ENCODE measurements around the gene BAHCC1.

Gene BAHCC1

GRCh38 chr17:81480140-81481072 lies 85.1 kb downstream of the BAHCC1 start:
- DNase-seq (ENCODE audit: low spot score): no peak

GRCh38 chr17:81481073-81481799 lies 86.0 kb downstream of the BAHCC1 start:
- peak; percentile 65 for DNase-seq (ENCODE audit: low spot score)

- no peak for DNase-seq (ENCODE audit: low spot score)
Measured at GRCh38 chr17:81481815-81482505, 86.7 kb downstream of the BAHCC1 start.

GRCh38 chr17:81482673-81483072 lies 87.4 kb downstream of the BAHCC1 start:
- no peak for DNase-seq (ENCODE audit: low spot score)

GRCh38 chr17:81483085-81483861 lies 88.0 kb downstream of the BAHCC1 start:
- peak; percentile 56 for DNase-seq (ENCODE audit: low spot score)

GRCh38 chr17:81483862-81484194 lies 88.6 kb downstream of the BAHCC1 start:
- no peak for DNase-seq (ENCODE audit: low spot score)

GRCh38 chr17:81484195-81484979 lies 89.1 kb downstream of the BAHCC1 start:
- DNase-seq (ENCODE audit: low spot score): peak; percentile 81

- peak; percentile 83 for DNase-seq (ENCODE audit: low spot score)
Measured at GRCh38 chr17:81486199-81486810, 91.0 kb downstream of the BAHCC1 start.

- DNase-seq (ENCODE audit: low spot score): no peak
Measured at GRCh38 chr17:81487089-81487486, 91.8 kb downstream of the BAHCC1 start.

GRCh38 chr17:81487487-81488275 lies 92.4 kb downstream of the BAHCC1 start:
- no peak for DNase-seq (ENCODE audit: low spot score)

- DNase-seq (ENCODE audit: low spot score): no peak
Measured at GRCh38 chr17:81488276-81488860, 93.1 kb downstream of the BAHCC1 start.

- no peak for DNase-seq (ENCODE audit: low spot score)
Measured at GRCh38 chr17:81489012-81489997, 94.0 kb downstream of the BAHCC1 start.

GRCh38 chr17:81489998-81490992 lies 95.0 kb downstream of the BAHCC1 start:
- DNase-seq (ENCODE audit: low spot score): no peak

GRCh38 chr17:81491181-81491581 lies 95.9 kb downstream of the BAHCC1 start:
- no peak for DNase-seq (ENCODE audit: low spot score)

- DNase-seq (ENCODE audit: low spot score): no peak
Measured at GRCh38 chr17:81491761-81492160, 96.5 kb downstream of the BAHCC1 start.

GRCh38 chr17:81492202-81492601 lies 96.9 kb downstream of the BAHCC1 start:
- no peak for DNase-seq (ENCODE audit: low spot score)

- DNase-seq (ENCODE audit: low spot score): no peak
Measured at GRCh38 chr17:81492706-81493105, 97.4 kb downstream of the BAHCC1 start.
